H1 (cell line): ENCODE results near the gene ITGA8. TPM values are rescaled to one million over a fixed set of nuclear protein-coding genes. Genes with fewer than 3 reads are reported as not detected.

Experiments
- EP300 ChIP-seq, 2 experiments: IDR thresholded peaks; 1 replicate in 1 of 2; 2 replicates in 1 of 2; pipeline ENCODE4 v1.6.1; 2011 to 2012; ENCODE audit warnings: low read depth in 2 of 2, low read length in 2 of 2, mild to moderate bottlenecking in 2 of 2, borderline replicate concordance in 1 of 2, inconsistent platforms in 1 of 2, moderate library complexity in 1 of 2
- FOSL1 ChIP-seq: IDR thresholded peaks from 2 replicates; pipeline ENCODE4 v1.6.1; 2011; ENCODE audit warnings: mild to moderate bottlenecking, low read depth, low read length, moderate library complexity; ENCODE audit not compliant: insufficient read depth
- GABPA ChIP-seq: IDR thresholded peaks from 2 replicates; pipeline ENCODE4 v1.6.1; 2011; ENCODE audit warnings: mild to moderate bottlenecking, low read length, moderate library complexity, borderline replicate concordance; ENCODE audit not compliant: insufficient read depth
- SAP30 ChIP-seq: fragments of 300-600 bp; sonication (generic); IDR thresholded peaks from 2 replicates; pipeline ENCODE4 v1.7.1; 2012; ENCODE audit warnings: low read length, moderate library complexity, mild to moderate bottlenecking, inconsistent platforms; ENCODE audit not compliant: insufficient read depth, insufficient replicate concordance
- SP4 ChIP-seq: IDR thresholded peaks from 2 replicates; pipeline ENCODE4 v1.6.1; 2012; ENCODE audit warnings: low read length, inconsistent platforms
- ZNF274 ChIP-seq: IDR thresholded peaks from 2 replicates; pipeline ENCODE4 v1.7.0; 2012; ENCODE audit warnings: low read length, borderline replicate concordance; ENCODE audit errors: extremely low read depth
- polyA plus RNA-seq, 7 experiments: library from polyadenylated mRNA; depleted of rRNA in 3 of 7; stranded (reverse) in 5 of 7; unstranded in 2 of 7; fragments of >200 nt in 5 of 7; fragments of 200-250 nt in 2 of 7; gene quantifications; 1 replicate in 5 of 7; 2 replicates in 1 of 7; 4 replicates in 1 of 7; pipeline versions ENCODE4 v1.2.1 to v1.2.3, GENCODE V29; 2011 to 2013; ENCODE audit warnings: missing spikeins in 2 of 7, mixed read lengths in 2 of 7
- total RNA-seq: library from RNA; stranded (reverse); fragmentation: NEBNext Ultra II Directional; extraction: Animal tissue kit (Norgen Biotek cat#: 25700); gene quantifications from 2 replicates; pipeline ENCODE4 v1.2.1, GENCODE V29; 2021

The ITGA8 gene
- total and polyA plus RNA-seq, 2 of the 8 experiments (the other 6 are each of a cell fraction or from before 2014, with no cell fraction given) = not detected

DNA sequence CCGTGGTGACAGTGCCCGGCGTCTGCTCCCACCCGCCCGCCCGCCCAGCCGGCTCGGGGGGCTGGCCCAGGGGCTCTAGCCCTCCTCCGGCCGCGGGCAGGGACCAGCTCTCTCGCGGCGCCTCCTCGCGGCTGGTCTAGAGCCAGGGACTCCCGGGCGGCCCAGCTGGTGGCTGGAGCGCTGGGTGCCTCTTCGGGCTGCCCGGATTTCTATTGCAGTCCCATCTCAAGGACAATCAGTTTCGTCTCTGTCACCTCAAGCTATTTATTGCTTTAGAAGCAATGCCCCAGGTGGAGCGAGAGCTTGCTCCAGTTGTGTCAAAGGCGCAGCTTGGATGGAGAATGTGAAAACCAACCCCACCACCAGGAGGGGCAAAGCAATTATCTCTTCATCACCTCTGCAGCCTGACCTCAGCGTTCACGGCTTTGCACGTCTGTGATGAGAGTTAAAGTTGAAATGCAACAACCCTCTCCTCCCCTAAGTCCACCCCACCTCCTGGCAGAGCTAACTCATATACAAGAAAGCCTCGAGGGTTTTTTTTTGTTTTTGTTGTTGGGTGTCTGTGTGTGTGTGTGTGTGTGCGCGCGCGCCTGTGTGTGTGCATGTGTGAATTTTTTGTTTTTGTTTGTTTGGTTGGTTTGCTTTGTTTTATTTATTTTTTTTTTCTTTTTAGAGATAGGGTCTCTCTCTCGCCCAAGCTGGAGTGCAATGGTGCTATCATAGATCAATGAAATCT, at the start of gene ITGA8 (continued):
- TF ChIP-seq SAP30 = no peak
- no peak for TF ChIP-seq EP300 (IDR thresholded peaks at IDR 0.05; ENCODE audit: borderline replicate concordance in 1 of 2, low read depth in 2 of 2, low read length in 2 of 2)
- no peak for TF ChIP-seq FOSL1
- no peak for TF ChIP-seq SP4
- no peak for TF ChIP-seq ZNF274
- TF ChIP-seq GABPA = no peak
